AG04450 (cell line): ENCODE measurements around the gene CLSTN1. TPM values are rescaled to one million over a fixed set of nuclear protein-coding genes. Genes with fewer than 3 reads are reported as not detected.

Source experiments
- CTCF ChIA-PET: fragments of 300-600, 350-600 bp; formaldehyde crosslinking; extraction: SDS; loops from one replicate; lab custom pipeline; 2022; ENCODE audit warnings: antibody characterized with exemption, inconsistent platforms; lab: Charles Lee
- POLR2A ChIA-PET: fragments of 350-600 bp; formaldehyde crosslinking; extraction: SDS; loops from one replicate; lab custom pipeline; 2021; ENCODE audit warnings: antibody characterized with exemption, inconsistent platforms; lab: Yijun Ruan, JAX
- DNase-seq: peaks from one replicate; pipeline ENCODE4 v3.0.0-alpha.2; 2011; ENCODE audit warnings: low read depth, low spot score
- H3K27ac ChIP-seq: one replicate; pipeline ENCODE4 v1.5.1; 2012; ENCODE audit warnings: low read depth, low read length, control low read depth
- H3K27me3 ChIP-seq: one replicate; pipeline ENCODE4 v1.6.0; 2012; ENCODE audit warnings: low read length; ENCODE audit not compliant: control insufficient read depth, insufficient read depth
- H3K4me3 ChIP-seq: 2 replicates; pipeline ENCODE4 v1.5.1; 2011; ENCODE audit warnings: mild to moderate bottlenecking, low read depth, low read length, control low read depth
- H3K9me3 ChIP-seq: 2 replicates; pipeline ENCODE4 v1.5.1; 2012; ENCODE audit warnings: low read length; ENCODE audit not compliant: control insufficient read depth, insufficient read depth
- polyA plus RNA-seq: library from polyadenylated mRNA; depleted of rRNA; stranded (reverse); fragments of >200 nt; gene quantifications from 2 replicates; pipeline ENCODE4 v1.2.3, GENCODE V29; 2011
- TF ChIP-seq, protein P1 (sequence below): IDR thresholded peaks from 2 replicates; pipeline ENCODE4 v1.5.1; 2011; ENCODE audit warnings: low read depth, low read length, control low read depth, inconsistent platforms

Gene CLSTN1
- polyA plus RNA-seq, 1 experiment = 35.2 TPM

DNA sequence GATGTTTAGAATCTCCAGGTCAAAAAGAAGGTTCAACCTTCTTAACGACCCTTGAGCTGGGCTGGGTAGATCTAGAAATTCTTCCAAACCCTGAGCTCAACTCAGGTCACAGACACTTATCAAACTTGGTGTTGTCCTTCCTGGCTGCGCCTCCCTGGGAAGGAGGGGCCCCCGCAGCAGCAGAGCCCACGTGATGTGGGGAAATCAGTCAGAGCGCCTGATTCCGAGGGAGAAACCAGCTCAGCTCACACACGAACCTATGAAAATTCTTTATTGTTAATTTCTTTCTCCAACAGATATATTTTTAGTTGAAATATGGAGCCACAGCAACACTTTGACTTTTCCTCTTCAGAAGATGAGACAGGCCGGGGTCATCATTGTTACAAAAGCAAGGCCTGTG is 24.3 kb upstream of the CLSTN1 start:
- TF ChIP-seq, protein P1, sequence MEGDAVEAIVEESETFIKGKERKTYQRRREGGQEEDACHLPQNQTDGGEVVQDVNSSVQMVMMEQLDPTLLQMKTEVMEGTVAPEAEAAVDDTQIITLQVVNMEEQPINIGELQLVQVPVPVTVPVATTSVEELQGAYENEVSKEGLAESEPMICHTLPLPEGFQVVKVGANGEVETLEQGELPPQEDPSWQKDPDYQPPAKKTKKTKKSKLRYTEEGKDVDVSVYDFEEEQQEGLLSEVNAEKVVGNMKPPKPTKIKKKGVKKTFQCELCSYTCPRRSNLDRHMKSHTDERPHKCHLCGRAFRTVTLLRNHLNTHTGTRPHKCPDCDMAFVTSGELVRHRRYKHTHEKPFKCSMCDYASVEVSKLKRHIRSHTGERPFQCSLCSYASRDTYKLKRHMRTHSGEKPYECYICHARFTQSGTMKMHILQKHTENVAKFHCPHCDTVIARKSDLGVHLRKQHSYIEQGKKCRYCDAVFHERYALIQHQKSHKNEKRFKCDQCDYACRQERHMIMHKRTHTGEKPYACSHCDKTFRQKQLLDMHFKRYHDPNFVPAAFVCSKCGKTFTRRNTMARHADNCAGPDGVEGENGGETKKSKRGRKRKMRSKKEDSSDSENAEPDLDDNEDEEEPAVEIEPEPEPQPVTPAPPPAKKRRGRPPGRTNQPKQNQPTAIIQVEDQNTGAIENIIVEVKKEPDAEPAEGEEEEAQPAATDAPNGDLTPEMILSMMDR = no peak
- no peak overlapping the region for H3K27ac ChIP-seq
- H3K9me3 ChIP-seq = no peaks in the 10 kb centered on the region; the same call in 1 of the 2 replicates
- ChIA-PET CTCF (interaction anchor here (1.4 kb wide), 1 partner anchor 64 kb away, joined by 5 read pairs; no protein-coding TSS in a partner anchor), POLR2A (interaction anchor here (0.7 kb wide), 1 partner anchor 13 kb away, joined by 3 read pairs; no protein-coding TSS in a partner anchor)
- no peaks in the 10 kb centered on the region for H3K27me3 ChIP-seq
- DNase-seq = no peak
- no peak overlapping the region for H3K4me3 ChIP-seq

DNA sequence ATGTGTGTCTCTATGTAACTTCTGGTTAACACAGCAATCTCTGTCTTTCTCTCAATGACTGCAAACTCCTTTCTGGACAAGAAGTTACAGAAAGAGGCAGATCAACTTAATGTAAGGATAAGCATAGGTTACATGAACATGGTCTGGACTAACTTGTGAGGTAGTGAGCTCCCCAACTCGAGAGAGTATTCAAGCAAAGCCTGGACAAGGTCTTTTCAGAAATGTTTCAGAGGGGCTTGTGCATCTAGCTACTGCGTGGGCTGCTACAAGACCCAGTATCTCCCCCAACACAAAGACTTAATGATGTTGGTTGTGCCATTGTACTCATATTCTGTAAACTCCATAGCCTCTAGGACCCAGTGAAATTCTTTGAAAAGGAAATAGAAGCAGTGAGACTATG is 23.5 kb upstream of the CLSTN1 start:
- TF ChIP-seq, protein P1 = no peak
- ChIA-PET POLR2A (interaction anchor here (0.7 kb wide), 1 partner anchor 12 kb away, joined by 3 read pairs; no protein-coding TSS in a partner anchor), CTCF (interaction anchor here (1.4 kb wide), 1 partner anchor 63 kb away, joined by 5 read pairs; no protein-coding TSS in a partner anchor)
- no peak overlapping the region for H3K27ac ChIP-seq
- H3K27me3 ChIP-seq = no peaks in the 10 kb centered on the region
- H3K4me3 ChIP-seq = no peak overlapping the region
- H3K9me3 ChIP-seq = no peaks in the 10 kb centered on the region; the same call in 1 of the 2 replicates
- no peak for DNase-seq

DNA sequence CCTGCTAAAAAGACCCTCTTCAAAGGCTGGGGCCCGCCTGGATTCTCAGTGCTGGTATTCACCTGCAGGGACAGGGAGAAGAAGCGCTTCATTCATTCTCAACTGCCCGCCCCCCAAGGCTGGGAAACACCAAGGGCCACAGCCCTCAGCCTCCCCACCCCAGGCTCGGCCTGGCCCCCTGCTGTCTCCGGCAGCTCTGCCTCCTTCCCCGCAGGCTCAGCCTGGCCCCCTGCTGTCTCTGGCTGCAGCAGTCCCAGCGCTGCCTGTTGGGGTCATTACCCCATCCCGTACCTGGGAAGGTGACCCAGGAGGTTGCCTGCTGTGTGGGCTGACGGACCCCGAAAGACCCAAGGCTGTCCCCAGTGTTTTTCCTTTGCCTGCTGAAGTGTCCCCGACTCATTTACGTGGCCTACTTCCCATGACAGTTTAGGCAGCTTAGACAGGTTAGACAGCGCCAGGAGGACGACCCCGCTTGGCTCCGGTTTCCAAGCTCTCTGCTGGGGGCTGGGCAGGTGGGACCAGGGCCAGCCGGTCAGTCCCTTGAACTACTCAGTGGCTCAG is 22.9 kb upstream of the CLSTN1 start:
- H3K27me3 ChIP-seq = no peaks in the 10 kb centered on the region
- DNase-seq = no peak
- H3K4me3 ChIP-seq = no peak overlapping the region
- POLR2A ChIA-PET = no interaction called here
- TF ChIP-seq, protein P1 = no peak
- no peaks in the 10 kb centered on the region; the same call in 1 of the 2 replicates for H3K9me3 ChIP-seq
- H3K27ac ChIP-seq = no peak overlapping the region
- CTCF ChIA-PET = interaction anchor here (1.4 kb wide), 1 partner anchor 62 kb away, joined by 5 read pairs; no protein-coding TSS in a partner anchor

DNA sequence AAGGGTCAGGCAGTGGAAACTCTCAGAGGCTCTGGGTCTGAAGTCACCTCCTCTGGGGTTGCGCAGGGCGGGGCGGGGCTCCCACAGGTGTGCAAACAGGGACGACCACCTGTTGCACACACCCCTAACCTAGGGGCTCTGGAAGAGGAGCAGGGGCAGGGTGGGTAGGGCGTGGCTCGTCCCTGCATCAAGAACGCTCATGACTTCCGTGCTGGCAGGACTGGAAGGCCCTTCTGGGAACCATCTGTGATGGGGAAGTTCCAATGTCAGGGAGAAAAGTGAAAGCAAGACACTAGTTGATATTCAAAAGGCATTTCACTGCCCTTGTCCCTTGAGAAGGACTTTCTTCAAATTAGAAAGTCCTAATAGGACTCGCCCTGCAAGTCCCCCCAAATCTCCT is 22.1 kb upstream of the CLSTN1 start:
- TF ChIP-seq, protein P1 = no peak
- no peaks in the 10 kb centered on the region for H3K27me3 ChIP-seq
- H3K27ac ChIP-seq = no peak overlapping the region
- H3K4me3 ChIP-seq = no peak overlapping the region
- ChIA-PET CTCF (no interaction called here), POLR2A (no interaction called here)
- no peaks in the 10 kb centered on the region; the same call in 1 of the 2 replicates for H3K9me3 ChIP-seq
- DNase-seq = no peak

DNA sequence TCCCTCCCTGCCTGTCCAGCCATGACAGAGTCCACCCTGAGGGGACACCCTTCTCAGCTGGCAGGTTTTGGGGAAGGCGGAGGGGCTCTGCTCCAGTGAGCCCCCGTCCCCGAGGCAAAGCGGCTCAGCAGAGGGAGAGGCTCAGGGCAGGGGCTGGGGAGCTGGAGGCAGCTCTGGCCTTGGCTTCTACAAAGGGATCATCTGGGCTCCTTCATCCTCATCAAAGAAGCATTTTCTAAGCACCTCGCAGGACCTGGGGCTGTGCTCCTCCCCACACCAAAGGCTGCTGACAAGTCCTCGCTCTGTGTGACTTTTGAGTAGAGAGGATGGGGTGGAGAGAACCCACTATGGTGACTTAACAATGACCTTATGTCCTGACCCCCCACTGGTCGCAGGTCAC is 21.0 kb upstream of the CLSTN1 start:
- H3K4me3 ChIP-seq = no peak overlapping the region
- H3K27ac ChIP-seq = no peak overlapping the region
- TF ChIP-seq, protein P1 = no peak
- no peaks in the 10 kb centered on the region for H3K27me3 ChIP-seq
- DNase-seq = no peak
- CTCF ChIA-PET = no interaction called here
- H3K9me3 ChIP-seq = no peaks in the 10 kb centered on the region; the same call in 1 of the 2 replicates
- POLR2A ChIA-PET = no interaction called here
